Hematopoietic multipotent progenitor cell treated with erythropoietin and hydrocortisone succinate and interleukin-3 and kit ligand, for 17 days (in vitro differentiated cells): ENCODE measurements around the gene PLB1.
"Not testable (repeated sequence)": the region's sequence is repeated elsewhere in the genome, so short reads cannot be mapped to it uniquely, and the experiment has no call there.

Experiments used
- DNase-seq: peaks from one replicate; pipeline ENCODE4 v3.0.0-alpha.2; 2015; ENCODE audit warnings: low spot score

The PLB1 gene

GRCh38 chr2:28533044-28533680 lies 37.3 kb downstream of the PLB1 start:
- no peak for DNase-seq

- no peak for DNase-seq
These were observed 39.0 kb downstream of the PLB1 start for GRCh38 chr2:28534817-28535216.

DNA sequence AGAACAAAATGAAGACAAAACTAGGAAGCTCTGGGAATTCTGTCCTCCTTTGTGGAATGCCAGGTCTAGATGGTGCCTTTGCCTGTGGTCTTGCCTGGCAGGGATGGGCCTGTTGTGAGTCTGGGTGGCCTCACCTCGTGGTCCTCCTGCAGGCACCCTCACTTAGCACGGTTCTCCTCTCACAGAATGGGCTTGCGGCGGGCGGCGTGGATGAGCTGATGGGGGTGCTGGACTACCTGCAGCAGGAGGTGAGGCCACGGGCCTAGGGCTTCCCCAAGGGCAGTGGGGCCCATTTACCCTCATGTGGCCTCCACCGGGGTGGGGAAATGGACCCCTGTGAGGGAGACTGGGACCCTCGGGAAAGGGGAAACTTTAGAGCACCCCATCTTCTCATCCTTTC lies 42.3 kb downstream of the PLB1 start:
- DNase-seq: no peak

DNA sequence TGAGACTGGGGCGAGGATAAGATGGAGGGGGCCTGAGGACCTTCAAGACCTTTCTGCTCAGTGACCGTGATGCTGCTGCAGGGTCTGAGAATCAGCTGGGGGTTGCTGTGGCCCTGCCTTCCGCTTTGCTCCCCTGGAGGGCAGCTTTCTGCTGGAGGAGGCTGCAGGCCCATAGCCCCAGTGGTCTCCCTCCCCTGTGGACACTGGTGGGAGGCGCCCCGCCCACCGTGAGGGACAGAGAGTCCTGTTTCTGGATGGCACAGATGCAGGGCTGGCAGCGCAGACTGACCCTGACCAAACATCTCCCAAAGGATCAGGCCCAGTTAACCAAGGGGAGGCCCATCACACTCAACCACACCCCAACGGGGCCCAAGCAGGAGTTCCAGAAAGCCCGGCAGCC lies 42.8 kb downstream of the PLB1 start:
- DNase-seq: no peak

- DNase-seq: no peak
These were observed 43.3 kb downstream of the PLB1 start for GRCh38 chr2:28539118-28539541.

- no peak for DNase-seq
These were observed 47.6 kb downstream of the PLB1 start for GRCh38 chr2:28543316-28544035.

- DNase-seq: no peak
These were observed 48.1 kb downstream of the PLB1 start for GRCh38 chr2:28544036-28544346.

DNA sequence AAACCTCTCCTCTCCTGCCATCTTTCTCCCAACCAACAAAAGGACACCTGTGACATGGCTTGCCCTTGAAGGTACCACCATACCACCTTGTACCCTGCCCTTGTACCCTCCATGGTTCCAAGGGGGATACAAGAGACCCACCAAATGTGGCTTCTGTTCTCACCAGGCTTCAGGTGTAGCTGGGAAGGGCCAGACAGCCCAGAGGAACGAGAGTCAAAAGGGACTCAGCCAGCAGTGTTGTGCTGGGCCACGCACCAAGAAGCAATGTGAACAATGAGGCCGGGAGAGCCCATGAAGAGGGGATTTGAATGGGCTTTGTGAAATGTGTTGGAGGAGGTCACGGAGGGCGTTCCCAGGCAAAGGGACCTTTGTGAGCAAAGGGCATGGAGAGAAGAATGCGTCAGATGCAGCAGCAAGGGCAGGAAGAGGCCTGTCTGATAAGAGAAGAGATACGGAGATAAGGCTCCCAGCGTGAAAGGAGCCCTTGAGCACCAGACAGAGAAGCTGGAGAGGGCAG lies 48.6 kb downstream of the PLB1 start:
- no peak for DNase-seq

- no peak for DNase-seq
These were observed 49.2 kb downstream of the PLB1 start for GRCh38 chr2:28544922-28545589.

- no peak for DNase-seq
These were observed 49.8 kb downstream of the PLB1 start for GRCh38 chr2:28545590-28546200.

- DNase-seq: no peak
These were observed 50.4 kb downstream of the PLB1 start for GRCh38 chr2:28546242-28546641.

GRCh38 chr2:28547223-28547860 lies 51.5 kb downstream of the PLB1 start:
- DNase-seq: no peak

GRCh38 chr2:28547906-28548600 lies 52.2 kb downstream of the PLB1 start:
- DNase-seq: no peak

GRCh38 chr2:28550345-28550744 lies 54.5 kb downstream of the PLB1 start:
- not testable (repeated sequence) for DNase-seq

DNA sequence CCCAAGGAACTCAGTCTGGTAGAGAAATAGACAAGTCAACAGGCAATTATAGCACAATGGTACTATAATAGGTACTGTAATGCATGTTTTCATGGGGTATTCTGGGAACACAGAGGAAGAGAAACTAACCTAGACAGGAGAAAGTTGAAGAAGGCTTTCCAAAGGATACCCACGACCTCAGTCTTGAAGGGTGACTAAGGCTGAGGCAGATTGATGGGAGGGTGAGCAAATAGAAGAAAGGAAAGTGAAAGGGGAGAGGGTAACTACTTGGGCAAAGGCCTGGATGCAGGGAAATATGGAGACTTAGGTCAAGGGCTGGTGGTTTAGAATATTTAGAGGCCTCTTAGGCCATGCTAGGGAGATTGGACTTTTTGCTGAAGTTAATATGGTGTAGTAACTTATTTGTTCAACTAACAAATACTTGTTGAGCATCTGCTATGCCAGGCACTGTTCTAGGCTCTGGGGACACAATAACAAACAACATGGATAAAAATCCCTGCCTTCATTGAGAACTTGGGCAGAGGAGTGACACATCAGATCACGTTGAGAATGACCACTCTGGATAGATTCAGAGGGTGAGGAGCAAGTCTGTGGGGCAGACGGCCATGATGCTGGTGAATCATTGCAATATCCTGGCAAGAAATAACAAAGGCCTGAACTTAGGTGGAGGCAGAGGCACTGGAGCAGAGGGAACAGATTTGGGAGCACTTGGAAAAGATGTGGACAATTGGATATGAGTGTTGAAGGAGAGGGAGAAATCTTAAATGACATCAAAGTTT lies 56.4 kb downstream of the PLB1 start:
- no peak for DNase-seq

DNA sequence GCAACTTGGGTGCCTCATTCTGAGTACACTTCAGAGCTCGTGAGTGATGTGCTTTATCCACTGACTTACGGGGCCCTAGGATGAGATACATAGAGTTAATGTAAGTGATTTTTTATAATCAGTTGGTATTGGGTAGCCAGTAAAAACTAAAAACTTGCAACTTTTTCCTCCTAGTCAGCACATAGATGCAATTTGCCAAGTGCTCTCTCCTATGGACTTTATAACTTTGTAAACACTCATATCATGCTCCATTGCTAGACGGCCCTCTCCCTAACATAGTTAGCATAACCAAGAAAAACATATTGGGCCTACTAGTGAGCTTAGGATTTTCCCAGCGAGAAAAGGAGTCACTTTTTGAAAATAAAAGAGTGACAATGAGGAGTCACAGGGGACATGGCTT lies 60.4 kb downstream of the PLB1 start:
- DNase-seq: no peak

- DNase-seq: no peak
These were observed 61.7 kb downstream of the PLB1 start for GRCh38 chr2:28557389-28558131.

- no peak for DNase-seq
These were observed 62.4 kb downstream of the PLB1 start for GRCh38 chr2:28558158-28558820.

DNA sequence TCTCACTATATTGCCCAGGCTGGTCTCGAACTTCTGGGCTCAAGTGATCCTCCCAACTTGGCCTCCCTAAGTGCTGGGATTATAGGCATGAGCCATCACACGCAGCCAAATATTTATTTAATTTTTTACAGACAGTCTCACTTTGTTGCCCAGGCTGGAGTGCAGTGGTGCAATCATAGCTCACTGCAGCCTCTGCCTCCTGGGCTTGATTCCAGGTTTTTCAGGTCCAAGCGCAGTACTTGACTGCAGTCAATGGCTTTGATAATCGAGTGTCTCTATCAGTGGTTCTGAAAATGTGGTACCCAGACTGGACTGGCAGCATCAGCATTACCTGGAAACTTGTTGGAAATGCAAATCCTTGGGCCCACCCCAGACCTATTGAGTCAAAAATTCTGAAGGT lies 63.1 kb downstream of the PLB1 start:
- no peak for DNase-seq

GRCh38 chr2:28563869-28564268 lies 68.0 kb downstream of the PLB1 start:
- DNase-seq: no peak
